Stimulated activated CD8-positive, alpha-beta memory T cell treated with anti-CD3 and anti-CD28 coated beads, Interleukin-12 subunit alpha, Interleukin-12 subunit beta, amount 100 ng/mL, for 1 hour (primary cell): ENCODE data around the gene FXYD3.

Experiments
- DNase-seq: peaks from one replicate; pipeline ENCODE4 v3.0.0-alpha.2; 2020; ENCODE audit warnings: low read depth

FXYD3 gene

DNA sequence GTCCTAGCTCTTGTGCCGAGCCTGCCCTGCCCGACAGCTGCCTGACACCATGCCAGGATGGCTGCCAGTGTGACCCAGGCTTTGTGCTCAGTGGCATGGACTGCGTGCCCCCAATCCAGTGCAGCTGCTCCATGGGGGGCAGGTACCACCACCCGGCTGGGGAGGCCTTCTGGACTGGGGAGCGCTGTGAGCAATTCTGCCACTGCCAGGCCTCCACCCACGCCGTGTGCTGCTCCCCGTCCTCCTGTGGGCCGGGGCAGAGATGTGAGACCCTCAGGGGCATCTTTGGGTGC is 9.4 kb upstream of the FXYD3 start:
- DNase-seq = no peak

DNA sequence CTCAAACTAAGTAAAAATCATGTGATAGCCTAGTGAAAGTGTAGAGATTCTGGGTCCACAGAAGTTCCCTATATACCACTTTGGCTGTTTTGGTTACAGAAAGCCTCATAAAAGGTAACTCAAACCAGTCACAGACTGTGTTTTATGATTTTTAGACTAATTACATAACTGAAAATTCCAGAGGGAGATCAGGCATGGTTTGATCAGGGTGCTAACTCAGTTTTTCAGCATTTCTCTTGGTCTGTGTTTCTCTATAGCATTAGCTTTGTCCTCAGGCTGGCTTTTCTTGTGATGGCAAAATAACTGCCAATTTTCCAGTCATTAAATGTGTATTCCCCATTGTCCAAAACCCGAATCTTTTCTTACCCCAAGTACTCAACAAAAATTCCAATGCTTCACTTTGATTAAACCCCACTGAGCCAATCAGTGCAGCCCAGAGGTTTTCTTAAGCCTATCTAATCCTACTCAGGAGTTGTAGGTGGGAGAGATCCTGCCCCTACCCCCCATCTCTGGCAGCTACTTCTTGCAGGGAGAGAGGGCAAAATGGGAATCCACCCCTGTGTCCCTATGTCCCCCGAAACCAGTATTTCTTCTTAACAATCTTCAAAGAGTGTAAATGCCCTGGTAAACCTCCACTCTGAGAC is 8.6 kb upstream of the FXYD3 start:
- DNase-seq = no peak

DNA sequence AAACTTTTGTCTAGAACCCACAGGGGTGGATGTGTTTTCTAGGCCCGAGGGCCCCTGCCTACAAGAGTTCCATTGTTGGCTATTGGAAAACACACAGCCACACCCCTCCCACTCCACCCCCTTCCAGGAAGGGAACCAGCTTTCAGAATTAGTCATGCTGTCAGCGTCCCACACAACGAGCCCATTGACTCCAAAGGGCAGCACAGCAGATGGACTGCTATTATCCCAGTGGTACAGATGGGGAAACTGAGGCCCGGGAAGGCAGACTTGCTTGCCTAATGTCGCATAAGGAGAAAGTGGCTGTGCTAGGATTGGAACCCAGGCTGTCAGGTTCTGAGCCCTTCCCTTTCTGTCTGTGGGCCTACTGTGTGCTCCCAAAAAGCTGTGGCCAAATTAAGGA is 8.1 kb upstream of the FXYD3 start:
- no peak for DNase-seq

- DNase-seq = no peak
Observed at GRCh38 chr19:35108730-35109129, 6.9 kb upstream of the FXYD3 start.

GRCh38 chr19:35109395-35110112 is 6.1 kb upstream of the FXYD3 start:
- DNase-seq = no peak

- no peak for DNase-seq
Observed at GRCh38 chr19:35110974-35111373, 4.6 kb upstream of the FXYD3 start.

DNA sequence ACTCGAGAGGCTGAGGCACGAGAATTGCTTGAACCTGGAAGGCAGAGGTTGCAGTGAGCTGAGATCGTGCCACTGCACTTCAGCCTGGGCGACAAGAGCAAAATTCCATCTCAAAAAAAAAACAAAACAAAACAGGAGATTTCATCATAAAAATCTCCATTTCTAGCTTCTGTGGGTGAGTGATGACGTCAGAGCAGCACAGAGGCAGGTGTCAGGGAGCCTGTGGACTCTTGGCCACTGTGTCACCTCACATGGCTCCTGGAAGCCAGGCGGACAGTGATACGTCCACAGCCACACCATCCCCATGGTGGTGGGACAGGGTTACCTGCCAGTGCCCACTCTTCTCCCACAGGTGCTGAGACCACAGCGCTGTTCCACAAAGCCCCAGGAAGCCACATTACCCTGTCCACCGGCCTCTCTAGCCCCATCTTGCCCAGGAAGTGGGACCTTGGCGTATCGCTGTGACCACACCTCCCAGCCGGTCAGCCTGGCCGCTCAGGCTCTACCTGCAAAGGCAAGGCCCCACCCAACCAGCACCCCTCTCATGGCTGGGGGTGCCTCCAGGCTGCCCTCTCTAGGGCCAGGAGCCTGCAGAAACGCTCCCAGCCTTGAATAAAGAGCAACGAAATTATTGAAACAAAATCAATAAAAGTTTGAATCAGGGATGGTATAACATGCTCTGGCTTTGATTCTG is 2.5 kb upstream of the FXYD3 start:
- DNase-seq = no peak

DNA sequence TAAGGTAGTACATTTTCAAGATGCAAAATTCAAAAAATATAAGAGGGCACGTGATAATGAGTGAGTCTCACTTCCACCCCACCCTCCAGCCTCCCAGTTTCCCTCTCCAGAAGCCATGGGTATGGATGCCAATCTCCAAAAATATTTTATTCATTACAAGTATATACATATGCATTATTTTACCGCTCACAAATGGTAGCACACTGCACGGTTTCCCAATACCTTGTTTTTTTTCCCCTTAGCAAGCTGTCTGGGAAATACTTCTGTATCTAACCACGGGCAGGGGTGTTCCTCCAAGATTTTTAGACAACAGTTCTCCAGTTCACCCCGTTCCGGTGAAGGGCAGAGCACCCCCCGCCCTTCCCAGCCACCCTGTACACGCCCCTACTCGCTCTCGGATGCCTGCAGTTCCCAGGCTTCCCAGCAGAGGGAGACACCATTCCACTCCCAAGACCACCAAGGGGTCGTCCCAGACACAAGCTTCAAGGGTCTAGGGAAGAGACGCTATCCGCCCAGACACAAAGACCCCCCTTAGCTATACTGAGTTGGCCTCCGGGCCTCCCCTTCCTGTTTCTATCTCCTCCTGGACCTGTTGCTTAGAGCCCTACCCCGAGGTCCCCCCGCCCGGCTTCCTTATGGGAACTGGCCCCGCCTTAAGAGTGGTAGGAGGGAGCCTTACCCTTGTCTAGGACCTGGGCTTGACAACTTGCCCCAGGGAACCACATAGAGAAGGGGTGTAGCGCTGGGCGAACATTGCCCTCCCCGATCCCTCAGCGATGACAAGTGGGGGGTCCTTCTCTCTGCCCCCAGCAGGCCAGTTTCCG is 1.1 kb upstream of the FXYD3 start:
- DNase-seq = peak; percentile 55

GRCh38 chr19:35116072-35116801 is 614 bp downstream of the FXYD3 start:
- DNase-seq = no peak

GRCh38 chr19:35117116-35117515 is 1.5 kb downstream of the FXYD3 start:
- no peak for DNase-seq

DNA sequence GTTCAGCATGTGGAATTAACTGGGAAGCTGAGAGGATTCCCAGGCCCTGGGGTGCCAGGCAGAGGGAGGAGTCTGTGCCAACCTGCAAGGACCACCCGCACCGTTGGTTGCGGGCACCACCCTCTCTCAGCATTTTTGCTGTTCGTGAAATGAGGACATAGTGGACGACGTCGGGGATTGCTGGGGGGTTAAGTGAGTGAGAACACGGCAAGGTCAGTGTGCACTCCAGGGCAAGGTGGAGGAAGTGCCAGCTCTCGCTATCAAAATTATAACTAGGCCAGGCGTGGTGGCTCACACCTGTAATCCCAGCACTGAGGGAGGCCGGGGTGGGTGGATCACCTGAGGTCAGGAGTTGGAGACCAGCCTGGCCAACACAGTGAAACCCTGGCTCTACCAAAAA is 2.2 kb downstream of the FXYD3 start:
- DNase-seq = no peak

DNA sequence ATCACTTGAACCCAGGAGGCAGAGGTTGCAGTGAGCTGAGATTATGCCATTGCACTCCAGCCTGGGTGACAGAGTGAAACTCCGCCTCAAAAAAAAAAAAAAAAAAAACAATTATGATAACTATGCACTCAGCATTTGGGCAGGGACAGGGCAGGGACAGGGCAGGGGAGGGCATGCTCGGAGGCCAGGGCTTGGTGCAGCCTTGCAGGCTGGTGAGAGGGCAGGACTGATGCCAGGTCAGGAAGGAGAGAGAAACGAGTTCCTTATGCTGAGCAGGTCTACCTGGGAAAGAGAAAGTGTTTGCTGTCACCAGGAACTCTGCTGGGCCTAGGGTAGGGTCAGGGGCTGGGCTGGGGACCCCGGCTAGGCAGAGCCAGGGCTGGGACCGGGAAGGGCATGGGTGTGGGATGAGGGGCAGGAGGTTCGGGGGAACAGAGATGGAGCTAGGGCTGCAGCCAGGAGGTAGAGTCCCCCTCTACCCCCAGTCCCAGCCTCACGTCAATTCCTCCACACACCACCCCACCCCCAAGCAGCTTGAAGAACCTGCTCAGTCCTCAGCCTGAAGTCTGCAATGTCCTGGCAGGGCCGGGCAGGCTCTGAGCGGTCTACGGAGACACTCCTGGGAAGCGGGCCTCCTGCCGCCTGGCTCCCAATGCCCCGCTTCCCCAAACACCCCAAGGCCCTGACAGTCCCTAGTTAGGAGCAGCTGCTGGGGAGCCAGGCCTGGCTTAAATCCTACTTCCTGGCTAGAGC is 2.8 kb downstream of the FXYD3 start:
- DNase-seq = no peak

- no peak for DNase-seq
Observed at GRCh38 chr19:35119091-35119490, 3.5 kb downstream of the FXYD3 start.

DNA sequence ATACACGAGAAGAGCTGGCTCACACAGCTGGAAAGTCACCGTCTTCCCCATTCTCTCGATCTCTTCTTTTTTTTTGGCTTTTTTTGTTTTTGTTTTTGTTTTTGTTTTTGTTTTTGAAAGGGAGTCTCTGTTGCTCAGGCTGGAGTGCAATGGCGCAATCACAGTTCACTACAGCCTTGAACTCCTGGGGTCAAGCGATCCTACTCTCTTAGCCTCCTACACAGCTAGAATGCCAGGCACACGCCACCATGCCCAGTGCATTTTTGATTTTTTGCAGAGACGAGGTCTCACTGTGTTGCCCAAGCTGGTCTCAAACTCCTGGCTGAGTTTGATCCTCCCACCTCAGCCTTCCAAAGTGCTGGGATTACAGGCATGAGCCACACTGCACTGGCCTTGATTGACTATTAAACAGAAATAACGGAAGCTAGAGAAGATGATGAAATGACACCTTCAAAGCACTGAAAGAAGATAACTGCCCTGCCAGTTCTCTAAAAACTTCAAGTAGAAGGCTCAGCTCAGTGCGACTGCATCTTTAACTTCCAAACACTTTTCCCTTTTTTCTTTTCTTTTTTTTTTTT is 4.0 kb downstream of the FXYD3 start:
- no peak for DNase-seq

DNA sequence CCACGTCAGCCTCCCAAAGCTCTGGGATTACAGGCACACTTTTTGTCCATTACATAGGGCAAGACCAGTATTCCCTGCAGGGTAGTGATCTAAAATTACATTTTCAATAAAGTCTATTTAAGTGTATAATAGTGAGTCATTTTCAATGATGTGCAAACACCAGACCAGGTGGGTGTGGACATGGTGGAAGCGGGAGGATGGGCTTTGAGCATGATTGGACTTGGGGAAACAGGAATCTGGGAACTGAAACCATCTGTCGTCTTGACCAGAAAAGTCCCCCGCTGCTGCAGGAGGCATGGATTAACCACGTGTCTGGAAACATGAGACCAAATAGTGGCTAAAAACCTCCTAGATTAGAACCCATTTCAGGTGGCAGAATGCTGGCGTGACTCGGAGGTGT is 4.9 kb downstream of the FXYD3 start:
- no peak for DNase-seq

DNA sequence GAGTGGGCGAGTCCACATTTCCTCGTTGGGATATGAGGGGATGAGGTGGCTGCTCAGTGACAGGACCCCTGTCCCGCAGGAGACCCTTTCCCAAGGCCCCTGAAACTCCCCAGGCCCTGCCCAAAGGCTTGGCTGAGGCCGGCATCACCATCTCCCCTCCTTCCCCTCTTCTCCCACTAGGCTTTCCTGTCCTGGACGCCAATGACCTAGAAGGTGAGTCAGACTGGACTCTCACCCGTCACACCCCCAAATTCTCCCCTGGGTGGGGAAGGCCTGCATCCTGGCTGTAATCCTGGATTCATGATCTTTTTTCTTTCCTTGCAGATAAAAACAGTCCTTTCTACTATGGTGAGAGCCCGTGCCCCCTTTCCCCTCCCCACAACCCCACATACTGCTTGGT is 5.3 kb downstream of the FXYD3 start:
- no peak for DNase-seq

DNA sequence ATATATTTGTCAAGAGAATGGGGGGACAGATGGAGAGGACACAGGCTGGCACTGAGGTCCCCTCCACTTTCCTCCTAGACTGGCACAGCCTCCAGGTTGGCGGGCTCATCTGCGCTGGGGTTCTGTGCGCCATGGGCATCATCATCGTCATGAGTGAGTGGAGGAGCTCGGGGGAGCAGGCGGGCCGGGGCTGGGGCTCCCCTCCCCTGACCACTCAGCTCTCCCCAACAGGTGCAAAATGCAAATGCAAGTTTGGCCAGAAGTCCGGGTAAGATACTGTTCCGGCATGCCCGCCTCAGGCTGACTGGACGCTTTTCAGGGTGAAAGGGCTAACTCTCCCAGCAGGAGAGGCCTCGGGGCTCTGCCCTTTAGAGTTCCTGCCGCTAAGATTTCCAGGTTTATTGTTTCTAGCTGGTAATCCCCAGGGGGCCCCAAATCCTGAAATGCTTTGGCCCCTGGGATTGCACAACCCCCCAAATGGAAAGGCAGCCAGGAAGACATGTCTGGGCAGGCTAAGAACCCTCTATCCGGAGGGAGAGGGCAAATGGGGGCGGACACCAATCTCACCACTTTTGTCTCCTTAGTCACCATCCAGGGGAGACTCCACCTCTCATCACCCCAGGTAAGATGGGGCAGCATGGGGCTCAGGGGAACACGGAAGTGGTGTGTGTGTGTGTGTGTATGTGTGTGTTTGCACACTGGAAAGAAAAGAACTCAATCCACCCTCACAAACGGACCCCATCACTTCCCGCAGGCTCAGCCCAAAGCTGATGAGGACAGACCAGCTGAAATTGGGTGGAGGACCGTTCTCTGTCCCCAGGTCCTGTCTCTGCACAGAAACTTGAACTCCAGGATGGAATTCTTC is 7.3 kb downstream of the FXYD3 start:
- no peak for DNase-seq

- no peak for DNase-seq
Observed at GRCh38 chr19:35123573-35123972, 8.0 kb downstream of the FXYD3 start.

- peak; percentile 71 for DNase-seq
Observed at GRCh38 chr19:35124098-35125060, 8.8 kb downstream of the FXYD3 start.
